C4-2B (cell line): Measurements from ENCODE around the gene DDC.

Experiments used
- CTCF ChIP-seq: fragments of 450-650 bp; conservative IDR thresholded peaks from 2 replicates; pipeline ENCODE4 v1.5.1; 2017; ENCODE audit warnings: mild to moderate bottlenecking
- ZFX ChIP-seq: fragments of 450-650 bp; IDR thresholded peaks from 2 replicates; pipeline ENCODE4 v1.6.1; 2017

GRCh38 chr7:50413561-50413960 lies 151.6 kb downstream of the DDC start:
- TF ChIP-seq CTCF, result no peak
- no peak for TF ChIP-seq ZFX
